Measurements from ENCODE around the gene MFAP4. TPM values are rescaled to one million over a fixed set of nuclear protein-coding genes. Genes with fewer than 3 reads are reported as not detected.

The MFAP4 gene
- total RNA-seq, 1 donor from 2014 or later = 270 TPM

DNA sequence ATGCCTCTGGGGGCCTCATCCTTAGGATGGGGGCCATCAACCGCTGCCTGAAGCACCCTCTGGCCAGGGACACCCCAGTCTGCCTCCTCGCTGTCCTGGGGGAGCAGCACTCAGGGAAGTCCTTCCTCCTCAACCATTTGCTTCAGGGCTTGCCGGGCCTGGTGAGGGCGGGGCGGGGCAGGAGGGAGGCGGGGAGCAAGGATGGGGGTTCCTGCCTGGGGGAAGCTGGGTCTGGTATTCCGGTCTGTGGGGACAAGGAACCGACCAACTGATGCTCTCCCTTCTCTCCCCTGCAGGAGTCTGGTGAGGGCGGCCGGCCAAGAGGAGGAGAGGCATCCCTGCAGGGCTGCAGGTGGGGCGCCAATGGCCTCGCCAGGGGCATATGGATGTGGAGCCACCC is 26.0 kb upstream of the MFAP4 start:
- no peak for ATAC-seq
- Histone ChIP-seq H3K9me3 (no peaks in the 10 kb centered on the region), H3K4me1 (no peaks in the 10 kb centered on the region), H3K27me3 (no peaks in the 10 kb centered on the region), H3K27ac (no peak overlapping the region), H3K36me3 (no peaks in the 10 kb centered on the region), H3K4me3 (no peak overlapping the region)
- TF ChIP-seq, protein P1, sequence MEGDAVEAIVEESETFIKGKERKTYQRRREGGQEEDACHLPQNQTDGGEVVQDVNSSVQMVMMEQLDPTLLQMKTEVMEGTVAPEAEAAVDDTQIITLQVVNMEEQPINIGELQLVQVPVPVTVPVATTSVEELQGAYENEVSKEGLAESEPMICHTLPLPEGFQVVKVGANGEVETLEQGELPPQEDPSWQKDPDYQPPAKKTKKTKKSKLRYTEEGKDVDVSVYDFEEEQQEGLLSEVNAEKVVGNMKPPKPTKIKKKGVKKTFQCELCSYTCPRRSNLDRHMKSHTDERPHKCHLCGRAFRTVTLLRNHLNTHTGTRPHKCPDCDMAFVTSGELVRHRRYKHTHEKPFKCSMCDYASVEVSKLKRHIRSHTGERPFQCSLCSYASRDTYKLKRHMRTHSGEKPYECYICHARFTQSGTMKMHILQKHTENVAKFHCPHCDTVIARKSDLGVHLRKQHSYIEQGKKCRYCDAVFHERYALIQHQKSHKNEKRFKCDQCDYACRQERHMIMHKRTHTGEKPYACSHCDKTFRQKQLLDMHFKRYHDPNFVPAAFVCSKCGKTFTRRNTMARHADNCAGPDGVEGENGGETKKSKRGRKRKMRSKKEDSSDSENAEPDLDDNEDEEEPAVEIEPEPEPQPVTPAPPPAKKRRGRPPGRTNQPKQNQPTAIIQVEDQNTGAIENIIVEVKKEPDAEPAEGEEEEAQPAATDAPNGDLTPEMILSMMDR (IDR thresholded peaks at IDR 0.05) = no peak
- DNase-seq = no peak
- intact Hi-C loops (cut with DNase I) = no loop called here

DNA sequence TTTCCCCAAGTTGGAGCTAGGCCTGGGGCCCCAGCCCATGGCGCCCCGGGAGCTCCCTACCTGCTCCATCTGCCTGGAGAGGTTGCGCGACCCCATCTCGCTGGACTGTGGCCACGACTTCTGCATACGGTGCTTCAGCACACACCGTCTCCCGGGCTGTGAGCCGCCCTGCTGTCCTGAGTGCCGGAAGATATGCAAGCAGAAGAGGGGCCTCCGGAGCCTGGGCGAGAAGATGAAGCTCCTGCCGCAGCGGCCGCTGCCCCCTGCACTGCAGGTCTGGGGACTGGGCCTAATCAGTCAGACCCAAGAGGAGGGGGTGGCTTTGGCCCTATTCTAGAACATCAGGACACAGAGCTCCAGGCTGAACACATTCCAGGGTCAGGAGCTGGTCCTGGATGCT is 25.5 kb upstream of the MFAP4 start:
- Histone ChIP-seq H3K27me3 (no peaks in the 10 kb centered on the region), H3K4me3 (no peak overlapping the region), H3K9me3 (no peaks in the 10 kb centered on the region), H3K36me3 (no peaks in the 10 kb centered on the region), H3K27ac (no peak overlapping the region), H3K4me1 (no peaks in the 10 kb centered on the region)
- intact Hi-C loops (cut with DNase I) = no loop called here
- ATAC-seq = no peak
- DNase-seq = no peak
- TF ChIP-seq, protein P1 (IDR thresholded peaks at IDR 0.05) = no peak

DNA sequence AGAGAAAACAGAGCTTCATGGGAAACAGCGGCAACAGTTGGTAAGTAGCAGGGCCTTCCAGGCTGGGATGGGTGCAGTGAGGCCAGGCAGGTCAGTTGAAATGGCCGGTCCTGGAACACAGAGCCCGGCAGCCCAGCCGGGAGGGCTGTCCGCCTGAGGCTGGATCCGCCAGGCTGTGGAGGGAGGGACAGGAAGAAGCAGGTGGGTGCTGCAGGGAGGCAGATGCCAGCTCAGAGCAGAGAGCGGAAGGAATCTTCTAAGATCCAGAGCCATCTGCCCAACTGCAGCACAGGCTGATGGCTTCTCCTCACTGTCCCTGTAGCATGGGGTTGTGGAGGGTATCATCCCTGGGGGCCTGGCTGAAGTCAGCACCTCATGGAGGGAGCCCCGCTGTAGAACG is 24.6 kb upstream of the MFAP4 start:
- H3K27me3 ChIP-seq = no peaks in the 10 kb centered on the region
- no peaks in the 10 kb centered on the region for H3K4me1 ChIP-seq
- intact Hi-C loops (cut with DNase I) = no loop called here
- H3K27ac ChIP-seq = no peak overlapping the region
- ATAC-seq = no peak
- peak overlapping the region; percentile 5 for H3K4me3 ChIP-seq
- TF ChIP-seq, protein P1 (IDR thresholded peaks at IDR 0.05) = no peak
- no peak for DNase-seq
- H3K9me3 ChIP-seq = no peaks in the 10 kb centered on the region
- no peaks in the 10 kb centered on the region for H3K36me3 ChIP-seq

DNA sequence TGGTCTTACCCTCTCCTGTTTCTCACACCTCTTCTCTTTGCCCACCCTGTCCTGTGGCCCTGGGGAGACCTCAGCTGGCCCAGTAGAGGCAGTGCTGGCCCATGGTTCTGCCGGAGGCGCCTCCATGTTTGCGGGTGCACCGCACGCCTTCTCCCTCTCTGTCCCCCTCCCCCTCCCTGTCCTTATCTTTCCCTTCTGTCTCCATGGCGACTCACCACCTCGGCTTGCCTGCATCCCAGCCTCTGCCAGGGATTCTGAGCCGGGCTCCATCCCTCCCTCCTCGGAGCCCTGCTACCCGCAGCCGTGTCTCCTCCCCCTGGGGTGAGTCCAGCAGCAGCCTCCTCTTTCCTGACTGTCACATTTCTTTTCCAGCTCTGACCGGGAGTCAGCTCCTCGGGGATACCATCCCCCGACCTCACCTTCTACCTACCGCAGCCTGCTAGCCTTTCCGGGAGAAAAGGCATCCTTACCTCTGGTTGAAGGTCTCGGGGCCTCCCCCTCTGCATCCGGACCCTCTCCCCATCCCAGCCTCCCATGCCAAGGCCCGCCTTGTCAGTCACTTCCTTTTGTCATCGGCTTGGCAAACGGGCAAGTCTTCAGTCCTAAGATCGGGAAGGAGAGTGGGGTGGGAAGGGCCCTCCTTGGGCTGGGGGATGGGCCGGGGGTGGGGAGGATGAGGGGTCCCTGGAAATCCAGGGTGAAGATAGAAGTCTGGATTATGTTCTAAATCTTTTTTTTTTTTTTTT is 24.1 kb upstream of the MFAP4 start, which contains the start of gene RNF112:
Gene RNF112 (plus strand): TSS at position 358 of the 746 bp plus-strand sequence. CDS start 177 bp downstream, at position 535.
- H3K4me3 ChIP-seq = peak within 1 kb of the TSS; percentile 31
- no peaks in the 10 kb centered on the region for H3K4me1 ChIP-seq
- no peak within 1 kb of the TSS for H3K27ac ChIP-seq
- no peaks in the 10 kb centered on the region for H3K27me3 ChIP-seq
- intact Hi-C loops (cut with DNase I) = no loop called here
- TF ChIP-seq, protein P1 (IDR thresholded peaks at IDR 0.05) = no peak
- ATAC-seq (no peak), DNase-seq (no peak)
- H3K36me3 ChIP-seq = no peaks in the 10 kb centered on the region
- no peaks in the 10 kb centered on the region for H3K9me3 ChIP-seq

DNA sequence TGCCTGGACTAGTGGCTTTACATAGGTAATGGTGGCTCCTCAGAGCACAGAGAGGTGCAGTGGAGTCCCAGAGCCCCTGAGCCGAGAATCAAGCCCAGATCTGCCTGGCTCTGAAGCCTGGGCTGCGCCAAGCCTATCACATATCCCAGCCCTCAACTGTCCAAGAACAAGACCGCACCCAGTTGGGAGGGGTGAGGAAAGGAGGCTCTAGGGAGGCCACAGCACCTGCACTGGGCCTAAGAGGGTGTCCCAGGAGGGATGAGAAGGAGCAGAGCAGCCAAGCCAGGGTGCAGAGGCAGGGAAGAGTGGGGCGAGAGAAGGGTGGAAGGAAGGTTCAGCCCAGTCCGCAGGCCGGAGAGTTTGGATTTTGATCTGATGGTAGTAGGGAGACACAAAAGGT is 23.1 kb upstream of the MFAP4 start:
- Histone ChIP-seq H3K4me1 (no peaks in the 10 kb centered on the region), H3K27me3 (no peaks in the 10 kb centered on the region), H3K27ac (no peak overlapping the region), H3K36me3 (no peaks in the 10 kb centered on the region), H3K9me3 (no peaks in the 10 kb centered on the region), H3K4me3 (no peak overlapping the region)
- TF ChIP-seq, protein P1 (IDR thresholded peaks at IDR 0.05) = no peak
- intact Hi-C loops (cut with DNase I) = no loop called here
- DNase-seq = no peak
- ATAC-seq = no peak

All from upper lobe of right lung (tissue), 1 donor.